GOT3 (cell line): Measurements from ENCODE around the gene TEKT3.

Experiments used
- DNase-seq: peaks from one replicate; lab custom pipeline; 2025; ENCODE audit warnings: mixed read lengths; lab: John Stamatoyannopoulos, UW

TEKT3 gene

GRCh38 chr17:15350777-15351477 lies 9.5 kb upstream of the TEKT3 start:
- DNase-seq = no peak

- DNase-seq = no peak
Measured at GRCh38 chr17:15349119-15349518, 7.7 kb upstream of the TEKT3 start.

DNA sequence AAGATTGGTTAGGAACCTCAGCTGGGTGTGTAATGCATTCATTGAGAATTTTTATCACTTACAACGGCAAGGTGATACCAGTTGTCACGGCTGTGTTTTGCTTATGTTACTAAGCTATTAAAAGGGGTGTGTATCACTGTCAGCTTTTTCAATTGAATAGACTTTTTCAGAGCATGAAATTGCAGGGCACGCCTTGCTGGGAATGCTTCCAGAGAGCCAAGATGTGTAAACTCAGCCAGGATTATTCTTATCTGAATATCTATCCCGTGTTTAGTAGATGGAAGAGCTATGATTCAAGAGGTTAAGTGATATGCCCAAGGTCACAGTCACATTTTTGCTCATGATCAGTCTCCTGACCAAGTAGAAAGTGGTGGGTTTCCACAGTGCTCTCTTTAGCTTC lies 6.6 kb upstream of the TEKT3 start:
- no peak for DNase-seq

- no peak for DNase-seq
Measured at GRCh38 chr17:15346066-15346595, 4.7 kb upstream of the TEKT3 start.

GRCh38 chr17:15343749-15344148 lies 2.4 kb upstream of the TEKT3 start:
- no peak for DNase-seq

GRCh38 chr17:15342460-15342859 lies 1.1 kb upstream of the TEKT3 start:
- DNase-seq = no peak

GRCh38 chr17:15341966-15342365 lies 569 bp upstream of the TEKT3 start:
- DNase-seq = no peak

DNA sequence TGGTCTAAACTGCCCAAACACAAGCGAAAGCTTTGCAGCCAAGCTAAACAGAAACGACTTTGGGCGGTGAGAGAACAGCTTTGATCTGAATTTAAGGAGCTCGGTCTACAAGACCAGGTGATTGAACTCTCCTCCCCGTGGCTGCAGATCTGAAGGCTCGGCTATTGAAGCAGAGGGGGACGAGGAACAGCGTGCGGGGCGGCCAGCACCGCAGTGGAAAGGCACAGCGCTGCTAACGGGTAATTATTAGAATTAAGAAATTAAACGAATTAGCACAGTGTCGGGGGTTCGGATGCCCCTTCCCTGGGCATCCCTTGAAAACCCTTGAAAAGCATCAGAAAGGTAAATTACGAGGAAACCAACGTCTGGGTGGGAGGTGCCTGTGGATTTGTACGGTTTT lies 431 bp downstream of the TEKT3 start:
- DNase-seq = no peak

GRCh38 chr17:15335446-15335845 lies 6.0 kb downstream of the TEKT3 start:
- no peak for DNase-seq

- DNase-seq = no peak
Measured at GRCh38 chr17:15334266-15334665, 7.1 kb downstream of the TEKT3 start.

- no peak for DNase-seq
Measured at GRCh38 chr17:15332338-15332737, 9.1 kb downstream of the TEKT3 start.

GRCh38 chr17:15323131-15323530 lies 18.3 kb downstream of the TEKT3 start:
- DNase-seq = no peak

- no peak for DNase-seq
Measured at GRCh38 chr17:15321556-15322251, 19.7 kb downstream of the TEKT3 start.

DNA sequence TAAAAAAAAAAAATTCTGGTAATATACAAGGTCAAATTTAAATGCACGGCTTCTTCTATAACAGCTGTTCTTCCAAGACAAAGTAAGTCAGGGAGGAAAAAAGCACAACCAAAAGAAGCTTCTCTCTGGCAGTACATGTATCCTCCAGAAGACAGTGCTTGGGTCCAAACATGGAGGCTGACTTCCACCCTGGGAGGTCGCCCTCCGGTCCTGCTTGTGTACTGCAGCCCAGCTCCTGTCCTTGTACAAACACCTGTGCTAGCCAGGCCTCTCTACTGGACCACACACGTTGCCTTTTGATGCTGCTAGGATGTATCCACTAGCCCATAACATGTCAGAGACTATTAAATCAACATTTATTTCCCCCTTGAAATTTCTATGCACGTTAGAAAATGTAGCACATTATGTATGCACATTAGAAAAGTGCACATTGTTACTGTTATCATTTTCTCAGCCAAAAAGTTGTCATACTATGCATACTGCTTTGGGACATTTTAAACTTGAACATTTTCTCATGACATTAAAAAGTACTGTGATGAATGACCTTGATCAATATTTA lies 21.9 kb downstream of the TEKT3 start:
- no peak for DNase-seq

DNA sequence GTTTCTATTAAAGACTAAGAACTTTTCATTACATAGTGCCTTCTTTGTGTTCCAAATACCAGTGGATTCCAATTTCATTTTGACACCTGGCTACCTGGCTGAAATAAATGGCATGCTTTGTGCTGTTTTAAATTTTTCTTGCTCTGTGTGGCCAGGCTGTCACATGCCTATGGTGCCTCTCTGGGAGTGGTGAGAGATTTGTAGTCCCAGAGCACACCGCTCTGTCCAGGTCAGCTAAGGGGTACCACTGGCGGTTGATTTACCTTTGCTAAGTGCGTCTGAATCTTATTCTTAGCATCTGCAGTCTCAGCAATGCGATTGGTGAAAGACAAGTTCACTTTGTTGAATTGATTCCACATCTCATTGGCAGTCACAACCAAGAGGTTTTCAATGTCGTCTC lies 29.4 kb downstream of the TEKT3 start:
- no peak for DNase-seq

- DNase-seq = no peak
Measured at GRCh38 chr17:15309793-15310192, 31.6 kb downstream of the TEKT3 start.

GRCh38 chr17:15309236-15309635 lies 32.2 kb downstream of the TEKT3 start:
- no peak for DNase-seq

DNA sequence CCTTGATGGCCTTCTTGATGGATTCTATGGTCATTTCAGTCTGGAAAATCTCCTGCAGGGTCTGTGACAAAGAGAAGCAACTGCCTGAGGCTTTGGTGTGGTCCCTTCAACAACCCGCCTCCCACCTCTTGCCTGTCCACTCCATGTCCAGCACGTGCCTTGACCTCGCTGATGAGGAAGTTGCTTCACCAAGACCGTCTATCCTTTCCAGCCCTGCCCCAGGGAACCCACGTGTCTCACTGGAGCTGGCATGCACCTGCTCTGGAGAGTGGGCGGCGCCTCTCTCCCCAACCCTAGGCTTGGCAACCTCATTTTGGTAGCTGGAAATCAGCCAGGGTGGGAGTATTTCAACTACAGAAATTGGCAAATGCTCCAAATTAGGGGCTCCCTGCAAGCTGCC lies 32.6 kb downstream of the TEKT3 start:
- no peak for DNase-seq

DNA sequence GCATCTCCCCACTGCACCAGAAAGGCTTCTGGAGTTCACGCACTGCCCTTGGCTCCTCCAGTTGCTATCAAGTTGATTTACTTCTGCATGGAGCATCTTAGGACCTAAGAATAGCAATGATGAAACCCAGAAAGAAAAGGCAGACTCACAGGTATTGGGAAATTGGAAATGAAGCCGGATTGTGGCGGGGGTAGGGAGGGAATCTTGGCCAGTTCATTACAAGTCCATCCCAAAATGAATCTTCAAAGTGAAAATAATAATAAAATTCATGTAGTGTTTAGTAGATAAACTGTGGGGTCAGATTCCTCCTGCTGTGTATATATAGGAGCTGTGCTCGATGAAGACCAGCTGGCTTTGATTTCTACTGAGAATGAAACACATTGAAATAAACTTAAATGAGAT lies 33.7 kb downstream of the TEKT3 start:
- no peak for DNase-seq

GRCh38 chr17:15303851-15304250 lies 37.5 kb downstream of the TEKT3 start:
- DNase-seq = no peak

DNA sequence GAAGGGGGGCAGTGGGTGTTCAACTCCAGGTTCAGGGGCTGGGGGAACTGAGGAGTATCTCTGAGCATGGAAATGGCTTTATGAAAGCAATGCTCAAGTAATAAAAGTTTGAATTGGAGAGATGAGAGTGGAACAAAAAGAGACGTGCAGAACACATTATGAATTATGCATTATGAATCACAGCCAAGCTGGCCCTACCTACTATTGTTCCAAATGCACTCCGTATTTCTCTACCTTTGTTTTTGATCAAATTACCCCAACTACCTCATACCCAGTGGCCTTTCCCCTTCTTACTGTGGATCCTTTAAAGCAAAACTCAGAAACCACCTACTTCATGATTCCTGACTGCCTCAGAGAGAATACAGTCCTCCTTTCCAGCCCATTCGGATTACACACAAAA lies 38.1 kb downstream of the TEKT3 start:
- no peak for DNase-seq

DNA sequence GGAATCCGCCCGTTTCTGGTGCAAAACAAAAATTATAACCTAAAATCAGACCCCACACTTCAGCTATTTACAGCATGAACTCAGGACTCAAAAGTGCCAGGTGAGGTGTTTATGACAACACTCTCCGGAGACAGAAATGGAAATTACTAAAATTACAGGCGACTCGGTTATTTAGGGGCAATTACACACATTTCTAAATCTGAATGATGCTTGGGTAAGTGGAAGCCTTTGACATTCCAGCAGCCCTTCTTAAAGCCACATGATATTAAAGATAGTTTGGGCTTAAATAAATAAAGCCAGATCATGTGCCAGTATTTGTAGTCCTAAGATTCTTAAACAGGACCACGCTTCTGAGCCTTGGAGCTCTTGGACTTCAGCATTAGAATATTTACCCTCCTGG lies 39.6 kb downstream of the TEKT3 start:
- no peak for DNase-seq

- DNase-seq = no peak
Measured at GRCh38 chr17:15298176-15298575, 43.2 kb downstream of the TEKT3 start.
